ENCODE results near the gene GALNT18. TPM values are rescaled to one million over a fixed set of nuclear protein-coding genes. Genes with fewer than 3 reads are reported as not detected.

Gene GALNT18
- polyA plus RNA-seq, 1 experiment: 4.1 TPM

GRCh38 chr11:11565636-11566035, 56.2 kb downstream of the GALNT18 start:
- DNase-seq (ENCODE audit: low read depth): no peak
- no peaks in the 10 kb centered on the region for H3K36me3 ChIP-seq (ENCODE audit: control insufficient read depth, insufficient read depth, low read length)
- no peaks in the 10 kb centered on the region; the same call in 1 of the 2 replicates for H3K27me3 ChIP-seq (ENCODE audit: control insufficient read depth, insufficient read depth, low read length)
- no peak for TF ChIP-seq CTCF (IDR thresholded peaks at IDR 0.05; ENCODE audit: insufficient read depth, low read depth, low read length)
- ChIA-PET CTCF (no interaction called here), POLR2A (no interaction called here)
- no peak overlapping the region for H3K4me3 ChIP-seq (ENCODE audit: low read depth, low read length)

GRCh38 chr11:11563200-11563975, 58.4 kb downstream of the GALNT18 start:
- no peaks in the 10 kb centered on the region for H3K36me3 ChIP-seq (ENCODE audit: control insufficient read depth, insufficient read depth, low read length)
- CTCF ChIA-PET: no interaction called here
- POLR2A ChIA-PET: no interaction called here
- no peak for DNase-seq (ENCODE audit: low read depth)
- H3K4me3 ChIP-seq (ENCODE audit: low read depth, low read length): no peak overlapping the region
- no peak for TF ChIP-seq CTCF (IDR thresholded peaks at IDR 0.05; ENCODE audit: insufficient read depth, low read depth, low read length)
- no peaks in the 10 kb centered on the region for H3K27me3 ChIP-seq (ENCODE audit: control insufficient read depth, insufficient read depth, low read length)

- POLR2A ChIA-PET: no interaction called here
- CTCF ChIA-PET: no interaction called here
Measured at GRCh38 chr11:11561991-11562390, 59.8 kb downstream of the GALNT18 start.

GRCh38 chr11:11558826-11559225, 63.0 kb downstream of the GALNT18 start:
- POLR2A ChIA-PET: no interaction called here
- no peaks in the 10 kb centered on the region for H3K27me3 ChIP-seq (ENCODE audit: control insufficient read depth, insufficient read depth, low read length)
- no peak for DNase-seq (ENCODE audit: low read depth)
- no peak overlapping the region for H3K4me3 ChIP-seq (ENCODE audit: low read depth, low read length)
- no peak for TF ChIP-seq CTCF (IDR thresholded peaks at IDR 0.05; ENCODE audit: insufficient read depth, low read depth, low read length)
- no peaks in the 10 kb centered on the region for H3K36me3 ChIP-seq (ENCODE audit: control insufficient read depth, insufficient read depth, low read length)
- CTCF ChIA-PET: no interaction called here

More at GRCh38 chr11:11561991-11562390, 59.8 kb downstream of the GALNT18 start:
- H3K27me3 ChIP-seq (ENCODE audit: control insufficient read depth, insufficient read depth, low read length): no peaks in the 10 kb centered on the region
- no peaks in the 10 kb centered on the region for H3K36me3 ChIP-seq (ENCODE audit: control insufficient read depth, insufficient read depth, low read length)
- H3K4me3 ChIP-seq (ENCODE audit: low read depth, low read length): no peak overlapping the region
- TF ChIP-seq CTCF (IDR thresholded peaks at IDR 0.05; ENCODE audit: insufficient read depth, low read depth, low read length): no peak
- no peak for DNase-seq (ENCODE audit: low read depth)

GRCh38 chr11:11558396-11558795, 63.4 kb downstream of the GALNT18 start:
- Histone ChIP-seq H3K36me3 (ENCODE audit: control insufficient read depth, insufficient read depth, low read length) (no peaks in the 10 kb centered on the region), H3K27me3 (ENCODE audit: control insufficient read depth, insufficient read depth, low read length) (no peaks in the 10 kb centered on the region), H3K4me3 (ENCODE audit: low read depth, low read length) (no peak overlapping the region)
- no peak for TF ChIP-seq CTCF (IDR thresholded peaks at IDR 0.05; ENCODE audit: insufficient read depth, low read depth, low read length)
- no peak for DNase-seq (ENCODE audit: low read depth)
- POLR2A ChIA-PET: no interaction called here
- CTCF ChIA-PET: no interaction called here
